ENCODE results near the gene LRSAM1.

GRCh38 chr9:127422133-127422782, 29.1 kb upstream of the LRSAM1 start:
- TF ChIP-seq, protein P1, sequence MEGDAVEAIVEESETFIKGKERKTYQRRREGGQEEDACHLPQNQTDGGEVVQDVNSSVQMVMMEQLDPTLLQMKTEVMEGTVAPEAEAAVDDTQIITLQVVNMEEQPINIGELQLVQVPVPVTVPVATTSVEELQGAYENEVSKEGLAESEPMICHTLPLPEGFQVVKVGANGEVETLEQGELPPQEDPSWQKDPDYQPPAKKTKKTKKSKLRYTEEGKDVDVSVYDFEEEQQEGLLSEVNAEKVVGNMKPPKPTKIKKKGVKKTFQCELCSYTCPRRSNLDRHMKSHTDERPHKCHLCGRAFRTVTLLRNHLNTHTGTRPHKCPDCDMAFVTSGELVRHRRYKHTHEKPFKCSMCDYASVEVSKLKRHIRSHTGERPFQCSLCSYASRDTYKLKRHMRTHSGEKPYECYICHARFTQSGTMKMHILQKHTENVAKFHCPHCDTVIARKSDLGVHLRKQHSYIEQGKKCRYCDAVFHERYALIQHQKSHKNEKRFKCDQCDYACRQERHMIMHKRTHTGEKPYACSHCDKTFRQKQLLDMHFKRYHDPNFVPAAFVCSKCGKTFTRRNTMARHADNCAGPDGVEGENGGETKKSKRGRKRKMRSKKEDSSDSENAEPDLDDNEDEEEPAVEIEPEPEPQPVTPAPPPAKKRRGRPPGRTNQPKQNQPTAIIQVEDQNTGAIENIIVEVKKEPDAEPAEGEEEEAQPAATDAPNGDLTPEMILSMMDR (IDR thresholded peaks at IDR 0.05; ENCODE audit: borderline replicate concordance, extremely low read depth, low read length, poor library complexity, severe bottlenecking), result no peak
- TF ChIP-seq EZH2 (IDR thresholded peaks at IDR 0.05; ENCODE audit: borderline replicate concordance, low read depth, low read length, severe bottlenecking), result no peak

Measured in DND-41 (cell line).